ENCODE data around the gene CDH6.
A peak's percentile ranks its signal among the peaks of the same experiment; 100 is the strongest.

CDH6 gene

DNA sequence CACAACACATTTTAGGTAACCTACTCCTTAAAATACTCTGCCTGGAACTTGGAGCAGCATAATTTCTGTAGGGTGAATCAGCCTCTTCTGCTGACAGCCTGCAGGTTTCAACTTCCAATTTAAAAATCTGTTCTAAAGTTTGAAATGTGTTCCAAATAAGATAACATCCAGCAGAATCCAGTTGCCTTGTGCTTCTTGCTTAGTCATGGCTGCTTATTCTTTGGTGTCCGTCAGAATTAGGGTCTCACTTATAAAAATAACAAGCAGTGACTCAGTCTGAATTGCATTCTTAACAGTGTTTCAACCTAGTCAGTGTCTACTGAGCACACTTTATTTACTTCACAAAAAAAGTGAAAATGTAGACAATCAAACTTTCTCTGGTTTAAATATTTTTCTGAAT is 3.7 kb downstream of the CDH6 start:
- no peak for DNase-seq (ENCODE audit: low spot score)

DNA sequence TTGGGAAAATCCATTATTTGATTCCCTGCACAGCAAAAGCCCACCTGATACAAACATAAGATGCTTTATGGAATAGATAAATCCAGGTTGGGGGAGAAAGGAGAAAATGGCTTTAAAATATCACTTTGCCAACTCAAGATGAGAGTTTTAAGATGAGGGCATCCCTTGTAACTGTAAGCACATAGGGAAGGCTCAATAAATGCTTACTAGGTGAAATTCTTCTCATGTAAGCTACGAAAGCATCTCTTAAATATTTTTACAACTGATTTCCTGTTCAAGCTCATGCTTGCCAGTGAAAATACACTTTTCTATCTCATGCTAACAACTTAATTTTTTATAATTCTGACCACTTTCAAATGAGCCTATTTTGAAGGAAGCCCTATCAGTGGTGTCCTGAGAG is 11.5 kb downstream of the CDH6 start:
- DNase-seq (ENCODE audit: low spot score): no peak

DNA sequence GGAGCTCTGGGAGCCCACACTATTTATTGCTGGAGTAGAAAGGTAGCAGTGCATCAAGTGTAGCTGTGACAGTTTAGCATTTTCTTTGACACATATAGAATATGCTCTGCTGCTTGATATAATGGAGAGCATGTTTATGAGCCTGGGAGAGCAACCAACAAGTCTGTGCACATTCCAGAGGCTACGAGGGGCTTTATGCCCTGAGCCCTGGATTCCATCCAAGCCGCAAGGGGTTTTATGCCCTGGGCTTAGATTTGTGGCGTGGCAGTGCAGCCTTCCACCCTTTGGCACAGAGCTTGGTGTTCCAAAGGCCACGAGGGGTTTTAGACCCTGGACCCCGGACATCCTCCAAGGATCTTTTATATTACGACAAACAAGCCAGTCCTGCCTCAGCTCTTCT is 14.6 kb downstream of the CDH6 start:
- no peak for DNase-seq (ENCODE audit: low spot score)

DNA sequence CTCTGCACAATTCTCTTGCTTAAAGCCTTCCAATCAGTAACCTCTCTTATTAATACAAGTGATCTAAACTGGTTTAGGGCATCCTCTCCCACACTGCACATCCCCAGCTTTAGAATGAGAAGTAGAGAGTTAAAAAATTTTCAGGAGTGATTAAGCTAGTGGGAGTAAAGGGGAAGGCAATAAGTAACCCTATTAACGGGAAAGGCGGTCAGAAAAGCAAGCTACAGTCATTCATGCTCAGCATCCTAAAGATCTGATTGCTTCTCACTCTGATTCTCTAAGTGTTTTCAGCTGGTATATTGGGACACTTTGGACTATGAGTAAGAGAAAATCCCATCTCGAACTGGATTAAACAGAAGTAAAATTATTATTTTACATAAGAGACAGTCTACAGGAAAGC is 15.8 kb downstream of the CDH6 start:
- no peak for DNase-seq (ENCODE audit: low spot score)

DNA sequence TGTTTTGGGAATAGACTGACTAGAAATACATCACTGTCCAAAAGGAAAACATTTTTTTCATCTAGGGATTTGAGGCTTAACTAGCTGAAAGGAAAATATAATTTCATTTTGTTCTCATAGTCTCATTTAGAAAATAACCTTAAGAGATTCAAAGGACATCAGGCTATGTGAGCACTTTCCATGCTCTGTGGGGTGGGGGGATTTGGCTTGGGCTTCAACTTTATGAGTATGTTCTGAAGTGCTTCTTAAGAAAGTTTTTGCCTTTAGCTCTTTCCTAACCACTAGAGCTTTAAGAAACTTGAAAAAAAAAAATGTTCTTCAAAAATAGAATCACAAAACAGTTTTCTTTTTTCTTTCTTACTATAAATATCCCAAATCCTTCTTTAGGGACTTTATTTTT is 17.6 kb downstream of the CDH6 start:
- DNase-seq (ENCODE audit: low spot score): no peak

DNA sequence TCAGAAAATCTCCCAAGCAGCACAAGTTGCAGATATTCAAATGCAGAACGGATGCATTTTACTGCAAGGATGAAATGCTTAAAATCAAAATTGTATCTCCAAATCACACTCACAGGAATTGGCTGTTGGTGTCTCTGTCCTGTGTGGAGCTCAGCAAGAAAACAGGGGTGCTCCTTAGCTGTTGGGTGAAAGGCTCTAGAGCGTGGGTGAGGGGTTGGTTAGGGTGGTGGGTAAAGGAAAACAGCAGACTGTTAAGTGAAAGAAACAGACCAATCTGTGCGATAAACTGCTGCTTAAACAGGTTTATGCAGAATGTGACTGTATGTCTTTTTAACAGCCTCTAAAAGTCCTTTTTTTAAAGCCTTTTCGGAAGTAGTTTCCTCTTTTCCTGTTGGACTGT is 19.8 kb downstream of the CDH6 start:
- DNase-seq (ENCODE audit: low spot score): no peak

DNA sequence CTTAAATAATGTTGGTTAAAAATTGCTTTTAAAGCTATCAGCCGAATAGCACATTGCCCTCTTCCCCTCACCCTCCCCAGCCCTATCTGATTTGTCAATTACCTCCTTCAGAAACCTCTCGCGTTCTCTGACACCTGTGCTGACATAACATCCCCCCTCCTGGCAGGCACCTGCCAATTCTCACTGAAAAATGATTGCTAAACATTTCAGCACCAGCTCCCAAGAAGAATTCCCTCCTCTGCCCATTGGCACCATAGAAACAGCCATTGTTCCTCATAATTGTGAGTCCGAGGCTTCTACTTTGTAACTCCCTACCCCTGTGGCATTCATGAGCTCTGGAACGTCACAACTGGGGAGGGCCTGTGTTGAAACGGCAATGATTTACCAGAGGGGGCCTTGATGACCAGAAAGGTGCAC is 20.2 kb downstream of the CDH6 start:
- no peak for DNase-seq (ENCODE audit: low spot score)

DNA sequence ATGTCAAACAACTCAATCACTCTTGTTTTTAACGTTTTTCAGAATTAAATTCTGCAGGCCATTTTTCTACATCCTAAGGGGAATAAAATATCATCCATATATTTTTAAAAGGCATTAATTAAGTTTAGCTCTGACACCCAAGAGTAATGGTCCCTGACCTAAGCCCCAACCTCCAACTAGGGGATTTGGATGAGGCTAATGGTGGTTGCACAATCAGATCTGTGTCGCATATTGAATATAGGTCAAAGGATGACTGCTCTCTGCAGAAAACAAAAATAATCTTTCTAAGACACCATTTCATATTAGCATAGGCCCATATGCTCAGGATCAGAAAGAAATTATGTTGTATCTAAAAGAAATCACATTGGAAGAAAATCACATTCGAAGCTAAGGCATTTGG is 20.7 kb downstream of the CDH6 start:
- no peak for DNase-seq (ENCODE audit: low spot score)

DNA sequence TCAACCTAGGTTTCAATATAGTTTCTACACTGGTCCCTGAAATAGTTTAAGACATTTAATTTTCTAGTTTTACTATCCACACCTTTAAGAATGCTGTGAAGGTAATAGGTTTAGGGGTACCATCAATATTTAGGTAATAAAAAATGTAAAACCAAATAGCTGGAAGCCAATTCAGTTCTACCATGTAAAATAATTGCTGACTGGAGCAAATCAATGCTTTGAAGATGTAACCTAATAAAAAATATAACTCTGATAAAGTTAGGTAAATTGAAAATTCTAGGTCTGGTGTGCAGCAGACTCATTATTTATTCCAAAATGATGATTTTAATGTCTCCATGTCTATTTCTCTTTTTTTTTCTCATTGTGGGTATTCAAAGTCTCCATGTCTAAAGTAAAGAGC is 21.8 kb downstream of the CDH6 start:
- DNase-seq (ENCODE audit: low spot score): no peak

DNA sequence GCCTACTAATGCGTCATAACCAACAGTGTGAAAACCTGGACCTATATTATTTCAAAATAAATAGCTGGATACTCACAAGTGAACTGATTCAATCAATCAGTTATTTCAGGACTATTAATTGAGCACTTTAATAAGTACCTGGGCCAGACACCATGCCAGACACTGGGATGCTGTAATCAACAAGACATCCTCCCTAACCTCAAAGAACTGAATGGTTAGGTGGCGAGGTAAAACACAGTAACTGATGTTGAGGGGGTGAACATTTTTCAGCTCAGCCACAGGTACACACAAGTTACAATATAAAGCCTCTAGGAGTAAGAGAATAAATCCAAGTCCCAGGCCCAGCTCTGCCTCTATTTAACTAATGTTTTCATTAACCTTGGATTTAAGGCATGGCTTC is 24.0 kb downstream of the CDH6 start:
- DNase-seq (ENCODE audit: low spot score): no peak

DNA sequence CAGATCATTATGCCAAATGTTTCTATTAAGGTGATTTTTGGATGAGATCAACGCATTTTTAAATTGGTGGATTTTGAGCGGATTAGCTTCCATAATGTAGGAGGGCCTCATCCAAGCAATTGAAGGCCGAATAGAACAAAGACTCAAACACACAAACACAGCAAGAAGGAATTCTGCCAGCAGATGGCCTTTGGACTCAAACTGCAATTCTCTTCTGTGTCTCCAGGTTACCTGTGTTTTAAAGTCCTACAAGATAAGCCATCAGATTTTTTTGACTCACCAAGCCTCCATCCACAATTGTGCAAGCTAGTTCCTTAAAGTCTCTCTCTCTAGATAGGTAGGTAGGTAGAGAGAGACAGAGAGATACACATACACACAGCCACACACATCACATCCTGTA is 25.5 kb downstream of the CDH6 start:
- DNase-seq (ENCODE audit: low spot score): no peak

DNA sequence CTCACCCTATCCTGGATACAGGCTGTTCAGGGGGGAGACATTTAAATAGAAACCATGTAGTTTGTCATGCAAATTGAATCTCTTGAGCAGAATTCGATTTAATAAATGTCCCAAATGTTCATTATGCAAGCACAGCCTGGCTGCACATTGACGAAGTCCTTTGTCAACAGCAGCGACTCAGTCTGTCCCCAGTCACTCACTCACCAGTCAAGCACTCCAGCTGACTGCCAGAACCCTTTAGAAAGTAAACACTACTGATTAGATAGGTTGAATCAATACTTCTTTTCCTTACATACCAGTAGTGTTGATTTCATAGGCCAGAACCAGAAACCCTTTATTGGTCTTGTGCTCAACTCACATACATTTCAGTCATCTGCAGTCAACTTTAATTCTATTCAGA is 27.5 kb downstream of the CDH6 start:
- DNase-seq (ENCODE audit: low spot score): no peak

DNA sequence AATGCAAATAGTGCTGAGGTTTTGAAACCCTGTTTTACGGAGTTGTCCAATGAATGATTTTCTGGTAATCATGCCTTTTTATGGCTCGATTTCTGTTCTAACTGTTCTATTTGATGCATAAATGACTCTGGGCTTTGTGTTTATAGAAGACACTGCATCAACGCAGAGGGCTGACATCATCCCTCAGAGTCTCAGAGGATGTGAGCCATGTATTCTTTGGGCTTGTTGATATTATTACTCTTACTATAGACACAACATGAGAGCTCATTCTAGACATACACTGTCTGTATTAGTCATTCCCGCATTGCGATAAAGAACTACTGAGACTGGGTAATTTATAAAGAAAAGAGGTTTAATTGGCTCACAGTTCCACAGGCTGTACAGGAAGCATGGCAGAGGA is 31.6 kb downstream of the CDH6 start:
- no peak for DNase-seq (ENCODE audit: low spot score)

DNA sequence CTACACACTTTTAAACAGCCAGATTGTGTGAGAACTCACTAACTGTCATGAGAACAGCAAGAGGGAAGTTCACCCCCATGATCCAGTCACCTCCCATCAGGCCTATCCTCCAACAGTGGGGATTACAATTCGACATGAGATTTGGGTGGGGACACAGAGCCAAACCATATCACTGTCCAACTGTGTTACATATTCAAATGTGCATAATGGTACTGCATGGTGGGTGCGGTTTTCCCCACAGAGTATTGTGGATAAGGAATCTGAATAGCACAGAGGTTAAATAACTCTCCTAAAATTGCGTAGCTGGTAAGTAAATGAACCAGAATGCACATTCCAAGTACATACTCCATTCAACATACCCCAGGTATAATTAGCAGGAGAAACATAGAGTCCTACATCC is 32.1 kb downstream of the CDH6 start:
- DNase-seq (ENCODE audit: low spot score): no peak

DNA sequence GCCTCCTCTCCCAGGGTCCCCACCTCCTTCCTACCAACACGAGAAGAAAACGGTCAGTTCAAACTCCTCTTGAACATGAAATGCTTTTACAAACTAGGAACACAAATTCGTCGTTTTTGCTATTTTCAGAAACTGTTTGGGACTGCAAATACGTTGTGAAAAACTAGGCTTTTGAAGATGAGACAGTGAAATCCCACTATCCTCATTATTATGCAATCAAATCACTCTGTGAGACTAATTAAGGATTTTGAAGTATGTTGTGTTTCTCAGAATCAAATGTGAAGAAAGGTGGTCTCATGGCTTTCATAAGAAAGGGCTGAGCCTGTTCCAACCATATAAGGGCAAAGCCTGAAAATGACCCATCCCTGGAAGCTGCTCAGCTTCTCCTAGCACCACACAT is 33.2 kb downstream of the CDH6 start:
- no peak for DNase-seq (ENCODE audit: low spot score)

DNA sequence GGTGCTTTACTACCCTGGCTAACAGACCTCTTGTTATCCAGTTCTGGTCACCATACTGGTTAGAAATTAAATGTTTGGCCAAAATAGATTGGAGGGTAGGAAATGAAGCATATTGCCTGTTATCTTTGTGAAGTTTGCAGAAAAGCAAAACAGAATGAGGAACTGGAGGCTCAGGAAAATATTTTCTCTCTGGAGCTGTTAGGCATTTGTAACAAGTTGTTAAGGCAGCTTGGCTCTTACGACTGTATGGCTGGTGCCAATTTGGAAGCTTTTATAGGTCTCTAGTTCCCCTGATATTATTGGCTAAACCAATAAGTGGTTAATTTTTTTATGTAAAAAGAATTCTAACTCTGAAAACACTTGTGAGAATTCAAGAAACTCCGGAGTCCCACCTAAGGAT is 35.8 kb downstream of the CDH6 start:
- no peak for DNase-seq (ENCODE audit: low spot score)

DNA sequence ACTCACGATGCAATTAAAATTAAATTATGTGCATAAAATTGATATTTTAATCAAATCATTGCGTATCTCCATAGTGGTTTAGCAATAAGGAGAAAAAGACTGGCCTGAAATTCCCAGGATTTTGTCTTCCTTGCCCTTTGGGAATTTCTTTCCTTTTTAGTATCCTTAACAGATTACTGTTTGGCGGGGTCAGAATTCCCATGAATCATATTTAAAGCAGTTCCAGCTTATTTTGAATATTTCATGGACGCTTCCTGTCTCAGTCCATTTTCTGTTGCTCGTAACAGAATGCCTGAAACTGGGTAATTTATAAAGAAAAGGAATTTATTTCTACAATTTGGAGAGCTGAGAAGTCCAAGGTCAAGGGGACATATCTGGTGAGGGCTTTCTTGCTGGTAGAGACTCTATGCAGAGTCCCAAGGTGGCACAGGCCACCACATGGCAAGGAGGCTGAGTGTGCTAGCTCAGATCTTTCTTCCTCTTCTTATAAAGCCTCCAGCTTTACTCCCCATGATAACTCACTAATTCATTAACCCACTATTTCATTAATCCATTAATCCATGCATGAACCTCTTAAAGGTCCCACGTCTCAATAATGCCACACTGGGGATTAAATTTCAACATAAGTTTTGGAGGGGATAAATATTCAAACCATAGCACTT is 37.8 kb downstream of the CDH6 start:
- DNase-seq (ENCODE audit: low spot score): no peak

DNA sequence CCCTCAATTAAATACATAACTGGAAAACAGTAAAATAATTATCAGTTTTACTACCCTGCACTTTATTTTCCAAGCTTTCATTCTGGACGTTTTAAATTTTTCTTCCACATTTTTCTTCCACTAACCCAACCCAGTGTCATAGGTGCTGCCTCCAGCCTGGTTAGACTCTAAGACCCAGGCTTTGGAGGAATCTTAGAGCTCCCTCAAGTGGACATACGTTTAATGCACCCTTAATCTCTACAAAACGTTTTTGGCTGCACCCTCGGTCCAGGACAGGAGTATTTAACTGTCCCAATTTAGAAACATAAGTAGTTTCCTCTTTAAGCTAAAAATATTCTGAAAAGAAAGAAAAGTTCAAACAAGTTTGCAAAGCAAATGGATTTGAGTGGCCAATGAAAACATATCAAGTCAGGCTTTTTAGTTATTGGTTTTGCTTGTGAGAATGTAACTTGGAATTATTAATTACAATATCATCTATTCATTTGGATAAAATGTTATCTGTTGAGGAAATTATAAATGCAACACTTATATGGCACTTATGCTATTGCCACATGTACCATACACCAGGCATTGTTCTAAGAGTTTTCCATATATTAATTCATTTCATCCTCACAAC is 38.9 kb downstream of the CDH6 start:
- DNase-seq (ENCODE audit: low spot score): peak; percentile 49

DNA sequence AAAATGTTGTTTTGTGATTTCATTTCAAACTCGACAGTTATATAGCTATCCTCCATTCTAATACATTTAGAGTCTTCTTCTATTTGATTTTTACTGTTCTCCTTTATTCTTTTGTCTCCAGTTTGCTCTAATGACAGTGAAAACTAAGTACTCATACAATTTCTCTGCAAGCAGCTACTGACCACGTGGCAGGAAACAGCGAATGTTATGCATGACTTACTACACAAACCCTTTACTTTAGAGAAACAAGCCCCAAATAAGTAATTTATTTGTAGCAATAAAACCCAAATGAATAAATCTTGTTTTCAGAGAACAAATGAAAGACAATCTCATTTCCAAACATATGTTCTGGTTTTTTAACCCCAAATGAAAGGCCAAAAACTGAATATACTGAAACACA is 41.9 kb downstream of the CDH6 start:
- DNase-seq (ENCODE audit: low spot score): no peak

DNA sequence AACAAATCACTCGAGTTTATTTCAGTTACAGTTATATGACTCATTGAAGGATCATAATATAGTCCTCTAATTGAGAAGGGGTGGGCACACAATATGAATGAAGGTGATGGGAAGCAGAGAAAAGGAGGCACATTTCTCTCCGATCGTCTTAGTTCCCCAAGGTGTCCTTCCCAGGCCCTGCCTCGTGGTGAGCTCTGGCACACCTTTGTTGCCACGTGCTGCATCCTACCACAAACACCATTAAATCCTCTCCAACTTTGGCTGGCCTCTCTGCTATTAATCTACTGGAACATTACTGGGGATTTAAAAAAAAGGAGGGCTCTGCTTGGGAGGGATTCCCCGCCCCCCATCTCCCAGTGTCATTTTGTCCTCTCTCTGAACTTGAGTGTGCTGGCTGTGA is 42.9 kb downstream of the CDH6 start:
- DNase-seq (ENCODE audit: low spot score): no peak

DNA sequence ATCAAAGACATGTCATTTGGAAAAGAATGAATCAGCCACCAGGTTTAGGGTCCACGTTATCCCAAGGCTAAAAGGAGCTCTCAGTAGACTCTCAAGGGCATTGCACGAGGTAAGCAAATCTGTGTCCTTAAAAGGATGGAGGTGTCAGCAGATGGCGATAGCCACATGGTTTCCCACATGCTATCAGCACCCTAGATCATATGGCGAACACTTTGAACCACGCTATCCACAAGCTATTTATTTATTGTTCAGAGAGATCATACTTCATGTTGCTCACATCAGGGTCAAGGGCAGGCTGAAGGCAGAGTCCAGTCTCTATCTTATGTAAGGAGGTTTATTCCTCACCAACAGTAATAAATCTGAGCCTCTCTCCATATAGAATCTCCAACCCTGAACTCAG is 43.7 kb downstream of the CDH6 start:
- DNase-seq (ENCODE audit: low spot score): no peak

DNA sequence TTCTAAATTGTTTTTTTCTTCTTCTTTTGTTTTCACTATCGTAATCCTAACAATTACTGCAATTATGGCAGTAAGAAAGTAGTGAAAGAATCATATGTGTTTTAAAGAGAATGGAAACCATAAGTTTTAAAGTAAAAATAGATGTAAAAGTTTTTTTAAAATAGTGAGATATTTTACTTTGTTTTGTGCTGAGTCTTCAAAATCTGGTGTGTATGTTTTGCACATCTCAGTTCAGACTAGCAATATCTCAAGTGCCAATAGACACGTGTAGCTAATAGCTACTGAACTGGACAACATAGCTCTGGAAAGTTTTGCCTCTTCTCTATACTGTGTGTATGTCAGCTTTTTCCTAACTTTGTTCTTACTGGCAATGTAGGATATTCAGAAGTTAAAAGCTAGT is 45.0 kb downstream of the CDH6 start:
- no peak for DNase-seq (ENCODE audit: low spot score)

DNA sequence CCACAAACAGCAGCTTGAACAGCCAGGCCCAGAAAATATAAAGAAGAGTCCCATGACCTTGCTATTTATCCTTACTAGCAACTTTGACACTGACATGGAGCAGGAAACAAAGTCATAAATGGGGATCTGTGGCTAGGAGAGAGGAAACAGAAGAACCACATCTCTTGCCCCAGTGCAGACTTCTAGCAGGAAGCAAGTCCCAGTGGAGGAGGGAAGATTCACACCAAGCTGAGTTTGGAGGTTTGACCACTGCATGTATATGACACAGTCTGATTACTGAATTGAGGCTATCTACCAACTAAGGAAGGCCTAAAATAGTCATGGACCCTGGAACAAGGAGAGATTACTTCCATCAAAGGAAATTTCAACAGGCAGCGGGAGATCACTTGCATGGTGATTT is 51.4 kb downstream of the CDH6 start:
- DNase-seq (ENCODE audit: low spot score): no peak

DNA sequence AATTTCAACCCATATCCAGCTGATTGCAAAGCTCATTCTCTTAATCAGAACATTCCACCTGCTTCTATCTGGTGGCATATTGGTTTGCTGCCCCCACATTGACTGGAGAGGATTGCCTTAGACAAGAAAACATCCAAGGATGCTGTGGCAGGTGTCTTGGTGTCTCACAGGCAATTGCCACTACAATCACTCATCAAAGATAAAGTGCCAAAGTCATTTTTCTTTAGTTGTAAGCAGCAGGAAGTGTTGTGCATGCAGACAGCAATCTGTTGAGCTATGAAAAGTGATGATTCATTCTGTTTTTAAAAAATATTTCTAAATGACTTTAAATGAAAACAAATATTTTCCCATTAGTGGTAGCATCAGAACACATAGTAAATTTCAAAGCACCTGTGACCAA is 53.9 kb downstream of the CDH6 start:
- no peak for DNase-seq (ENCODE audit: low spot score)

Measured in putamen (tissue), 1 donor.